ENCODE results near the gene LPIN1. TPM values are rescaled to one million over a fixed set of nuclear protein-coding genes. Genes with fewer than 3 reads are reported as not detected.

Gene LPIN1
- total and polyA plus RNA-seq, 2 of the 13 experiments (the other 11 are each of a cell fraction or from before 2014, with no cell fraction given): 9.7 to 19.4 TPM

- TF ChIP-seq ZBTB14 (CRISPR knock-in tag; IDR thresholded peaks at IDR 0.05): 0 out of 2 replicates have a peak, but pooled peaks have one; percentile 32
- TF ChIP-seq ZNF550 (CRISPR knock-in tag; IDR thresholded peaks at IDR 0.05; ENCODE audit: borderline replicate concordance): no peak
- TF ChIP-seq ERF (CRISPR knock-in tag; IDR thresholded peaks at IDR 0.05): no peak
- no peak for TF ChIP-seq RCOR2 (CRISPR knock-in tag; IDR thresholded peaks at IDR 0.05)
- no peak for TF ChIP-seq ZNF282 (IDR thresholded peaks at IDR 0.05; ENCODE audit: partially characterized antibody)
- TF ChIP-seq DZIP1 (CRISPR knock-in tag; IDR thresholded peaks at IDR 0.05): peak; percentile 87; the same call in 1 of the 2 replicates
- TF ChIP-seq TFAP4 (IDR thresholded peaks at IDR 0.05; ENCODE audit: borderline replicate concordance, low read depth): peak; percentile 82; the same call in 1 of the 2 replicates
- no peak for TF ChIP-seq SOX5 (CRISPR knock-in tag; IDR thresholded peaks at IDR 0.05; ENCODE audit: borderline replicate concordance)
- TF ChIP-seq SAP130 (CRISPR knock-in tag; IDR thresholded peaks at IDR 0.05; ENCODE audit: low read depth): peak; percentile 72
- TF ChIP-seq ZNF574 (CRISPR knock-in tag; IDR thresholded peaks at IDR 0.05): no peak; the same call in 1 of the 2 replicates
- TF ChIP-seq RERE (CRISPR knock-in tag; IDR thresholded peaks at IDR 0.05; ENCODE audit: low read depth): no peak
- no peak for TF ChIP-seq NAIF1 (CRISPR knock-in tag; IDR thresholded peaks at IDR 0.05; ENCODE audit: borderline replicate concordance)
- TF ChIP-seq PAX8 (CRISPR knock-in tag; IDR thresholded peaks at IDR 0.05; ENCODE audit: borderline replicate concordance): no peak
- TF ChIP-seq ZNF782 (CRISPR knock-in tag; IDR thresholded peaks at IDR 0.05; ENCODE audit: borderline replicate concordance): no peak; the same call in 1 of the 2 replicates
Observed at GRCh38 chr2:11746807-11747459, 501 bp downstream of the LPIN1 start (continued).
